Measurements from ENCODE around the gene GLDN.
"Not testable (repeated sequence)": the region's sequence is repeated elsewhere in the genome, so short reads cannot be mapped to it uniquely, and the experiment has no call there.

Gene GLDN

GRCh38 chr15:51438526-51438925 lies 97.1 kb downstream of the GLDN start:
- TF ChIP-seq TAF1 (IDR thresholded peaks at IDR 0.05; ENCODE audit: borderline replicate concordance, low read depth, low read length) (no peak), POLR2A (IDR thresholded peaks at IDR 0.05; ENCODE audit: low read depth, low read length) (no peak)
- DNase-seq (ENCODE audit: insufficient read length) (no peak), FAIRE-seq (peak; percentile 24)

- FAIRE-seq (no peak), DNase-seq (ENCODE audit: insufficient read length) (no peak)
- TF ChIP-seq TAF1 (IDR thresholded peaks at IDR 0.05; ENCODE audit: borderline replicate concordance, low read depth, low read length) (no peak), POLR2AphosphoS5 (IDR thresholded peaks at IDR 0.05; ENCODE audit: low read depth, low read length) (no peak), POLR2A (IDR thresholded peaks at IDR 0.05; ENCODE audit: low read depth, low read length) (no peak)
Observed at GRCh38 chr15:51443282-51443914, 101.9 kb downstream of the GLDN start.

GRCh38 chr15:51444112-51444511 lies 102.7 kb downstream of the GLDN start:
- DNase-seq (ENCODE audit: insufficient read length) (no peak), FAIRE-seq (no peak)
- no peak for TF ChIP-seq TAF1 (IDR thresholded peaks at IDR 0.05; ENCODE audit: borderline replicate concordance, low read depth, low read length)
- TF ChIP-seq POLR2A (IDR thresholded peaks at IDR 0.05; ENCODE audit: low read depth, low read length), result no peak
- TF ChIP-seq POLR2AphosphoS5 (IDR thresholded peaks at IDR 0.05; ENCODE audit: low read depth, low read length), result no peak

- DNase-seq (ENCODE audit: insufficient read length) (no peak), FAIRE-seq (no peak)
- TF ChIP-seq TAF1 (IDR thresholded peaks at IDR 0.05; ENCODE audit: borderline replicate concordance, low read depth, low read length), result no peak
- no peak for TF ChIP-seq POLR2AphosphoS5 (IDR thresholded peaks at IDR 0.05; ENCODE audit: low read depth, low read length)
- TF ChIP-seq POLR2A (IDR thresholded peaks at IDR 0.05; ENCODE audit: low read depth, low read length), result no peak
Observed at GRCh38 chr15:51444807-51445206, 103.4 kb downstream of the GLDN start.

- FAIRE-seq; DNase-seq (ENCODE audit: insufficient read length): not testable (repeated sequence)
Observed at GRCh38 chr15:51446029-51446744, 104.7 kb downstream of the GLDN start.

GRCh38 chr15:51447855-51448621 lies 106.6 kb downstream of the GLDN start:
- no peak for DNase-seq (ENCODE audit: insufficient read length)
- FAIRE-seq, result no peak
- TF ChIP-seq POLR2AphosphoS5 (IDR thresholded peaks at IDR 0.05; ENCODE audit: low read depth, low read length), result no peak
- TF ChIP-seq TAF1 (IDR thresholded peaks at IDR 0.05; ENCODE audit: borderline replicate concordance, low read depth, low read length), result no peak
- no peak for TF ChIP-seq POLR2A (IDR thresholded peaks at IDR 0.05; ENCODE audit: low read depth, low read length)

- DNase-seq (ENCODE audit: insufficient read length) (no peak), FAIRE-seq (no peak)
- TF ChIP-seq POLR2A (IDR thresholded peaks at IDR 0.05; ENCODE audit: low read depth, low read length) (no peak), POLR2AphosphoS5 (IDR thresholded peaks at IDR 0.05; ENCODE audit: low read depth, low read length) (no peak), TAF1 (IDR thresholded peaks at IDR 0.05; ENCODE audit: borderline replicate concordance, low read depth, low read length) (no peak)
Observed at GRCh38 chr15:51448622-51449399, 107.4 kb downstream of the GLDN start.

- DNase-seq (ENCODE audit: insufficient read length) (no peak), FAIRE-seq (no peak)
- TF ChIP-seq POLR2A (IDR thresholded peaks at IDR 0.05; ENCODE audit: low read depth, low read length) (no peak), TAF1 (IDR thresholded peaks at IDR 0.05; ENCODE audit: borderline replicate concordance, low read depth, low read length) (no peak), POLR2AphosphoS5 (IDR thresholded peaks at IDR 0.05; ENCODE audit: low read depth, low read length) (no peak)
Observed at GRCh38 chr15:51450001-51450400, 108.5 kb downstream of the GLDN start.
